HepG2 (cell line): ENCODE measurements around the gene CEBPB. TPM values are rescaled to one million over a fixed set of nuclear protein-coding genes. Genes with fewer than 3 reads are reported as not detected.
A peak's percentile ranks its signal among the peaks of the same experiment; 100 is the strongest.

Experiments used
- CHD2 ChIP-seq: IDR thresholded peaks from 2 replicates; pipeline ENCODE4 v1.6.1; 2011; ENCODE audit warnings: low read depth, low read length, improper control_type of control experiment
- GZF1 ChIP-seq: sonication (generic); formaldehyde crosslinking; IDR thresholded peaks from 2 replicates; pipeline ENCODE4 v1.5.1; 2020; ENCODE audit warnings: mild to moderate bottlenecking, missing genetic modification reagents
- HNRNPK ChIP-seq: fragments of 200-400 bp; formaldehyde crosslinking; IDR thresholded peaks from 2 replicates; pipeline ENCODE4 v1.6.1; 2018; ENCODE audit warnings: low read length, low read depth, moderate library complexity, mild to moderate bottlenecking; ENCODE audit not compliant: poor library complexity, severe bottlenecking
- PAF1 ChIP-seq: IDR thresholded peaks from 2 replicates; pipeline ENCODE4 v1.6.1; 2016; ENCODE audit warnings: missing genetic modification reagents, missing compliant biosample characterization
- PAX8 ChIP-seq: sonication (generic); formaldehyde crosslinking; IDR thresholded peaks from 2 replicates; pipeline ENCODE4 v1.8.0; 2022; ENCODE audit warnings: mild to moderate bottlenecking, missing genetic modification reagents, borderline replicate concordance
- PRDM4 ChIP-seq: sonication (generic); formaldehyde crosslinking; IDR thresholded peaks from 2 replicates; pipeline ENCODE4 v1.9.0; 2021; ENCODE audit warnings: missing genetic modification reagents, borderline replicate concordance
- SIN3B ChIP-seq: fragments of 150-350 bp; IDR thresholded peaks from 2 replicates; pipeline ENCODE4 v1.6.1; 2014; ENCODE audit warnings: low read length
- U2AF1 ChIP-seq: fragments of 200-400 bp; formaldehyde crosslinking; optimal IDR thresholded peaks from 2 replicates; pipeline ENCODE3; 2017; ENCODE audit warnings: mild to moderate bottlenecking, low read depth, low read length
- WIZ ChIP-seq: sonication (generic); formaldehyde crosslinking; IDR thresholded peaks from 2 replicates; pipeline ENCODE4 v1.5.1; 2020; ENCODE audit warnings: mild to moderate bottlenecking, missing genetic modification reagents
- ZMYM2 ChIP-seq: sonication (generic); formaldehyde crosslinking; IDR thresholded peaks from 2 replicates; pipeline ENCODE4 v1.8.0; 2022; ENCODE audit warnings: mild to moderate bottlenecking, missing genetic modification reagents
- ZNF275 ChIP-seq: sonication (generic); formaldehyde crosslinking; IDR thresholded peaks from 2 replicates; pipeline ENCODE4 v1.8.0; 2022; ENCODE audit warnings: missing genetic modification reagents, mild to moderate bottlenecking, inconsistent platforms, borderline replicate concordance
- ZNF331 ChIP-seq: sonication (generic); formaldehyde crosslinking; IDR thresholded peaks from 2 replicates; pipeline ENCODE4 v1.4.0; 2020; ENCODE audit warnings: missing genetic modification reagents
- ZNF546 ChIP-seq: sonication (generic); formaldehyde crosslinking; conservative IDR thresholded peaks from 2 replicates; pipeline ENCODE4 v1.8.1; 2023; ENCODE audit warnings: mild to moderate bottlenecking, missing genetic modification reagents
- ZNF574 ChIP-seq: sonication (generic); formaldehyde crosslinking; IDR thresholded peaks from 2 replicates; pipeline ENCODE4 v1.4.0; 2020; ENCODE audit warnings: missing genetic modification reagents
- ZNF704 ChIP-seq: sonication (generic); formaldehyde crosslinking; IDR thresholded peaks from 2 replicates; pipeline ENCODE4 v1.8.1; 2023; ENCODE audit warnings: mild to moderate bottlenecking, inconsistent platforms, moderate library complexity, missing genetic modification reagents, borderline replicate concordance
- polyA plus RNA-seq, 8 experiments: library from polyadenylated mRNA; depleted of rRNA in 3 of 8; stranded (reverse) in 7 of 8; unstranded in 1 of 8; fragments of >200 nt; fragmentation: Illumina TruSeq in 4 of 8; extraction: Trizol in 4 of 8; gene quantifications; 2 replicates each; pipeline versions ENCODE4 v1.2.1 to v1.2.3, GENCODE V29; 2011 to 2016; ENCODE audit warnings: low read depth in 4 of 8, missing spikeins in 1 of 8, mixed read lengths in 1 of 8; ENCODE audit not compliant: insufficient read depth in 1 of 8
- total RNA-seq, 5 experiments: library from RNA; depleted of rRNA; stranded (reverse); fragments of >200 nt; fragmentation: Illumina TruSeq; extraction: Trizol; gene quantifications; 2 replicates each; pipeline ENCODE4 v1.2.3, GENCODE V29; 2016; ENCODE audit warnings: low read depth in 1 of 5
- TF ChIP-seq, protein P1 (sequence below): sonication (generic); formaldehyde crosslinking; IDR thresholded peaks from 2 replicates; pipeline ENCODE4 v1.4.0; 2020; ENCODE audit warnings: missing genetic modification reagents, borderline replicate concordance
- TF ChIP-seq, protein P2 (sequence below): sonication (generic); formaldehyde crosslinking; IDR thresholded peaks from 2 replicates; pipeline ENCODE4 v1.4.0; 2020; ENCODE audit warnings: mild to moderate bottlenecking, missing genetic modification reagents

The CEBPB gene
- total and polyA plus RNA-seq, 2 of the 13 experiments (the other 11 are each of a cell fraction or from before 2014, with no cell fraction given) = 18.5 to 28.2 TPM

DNA sequence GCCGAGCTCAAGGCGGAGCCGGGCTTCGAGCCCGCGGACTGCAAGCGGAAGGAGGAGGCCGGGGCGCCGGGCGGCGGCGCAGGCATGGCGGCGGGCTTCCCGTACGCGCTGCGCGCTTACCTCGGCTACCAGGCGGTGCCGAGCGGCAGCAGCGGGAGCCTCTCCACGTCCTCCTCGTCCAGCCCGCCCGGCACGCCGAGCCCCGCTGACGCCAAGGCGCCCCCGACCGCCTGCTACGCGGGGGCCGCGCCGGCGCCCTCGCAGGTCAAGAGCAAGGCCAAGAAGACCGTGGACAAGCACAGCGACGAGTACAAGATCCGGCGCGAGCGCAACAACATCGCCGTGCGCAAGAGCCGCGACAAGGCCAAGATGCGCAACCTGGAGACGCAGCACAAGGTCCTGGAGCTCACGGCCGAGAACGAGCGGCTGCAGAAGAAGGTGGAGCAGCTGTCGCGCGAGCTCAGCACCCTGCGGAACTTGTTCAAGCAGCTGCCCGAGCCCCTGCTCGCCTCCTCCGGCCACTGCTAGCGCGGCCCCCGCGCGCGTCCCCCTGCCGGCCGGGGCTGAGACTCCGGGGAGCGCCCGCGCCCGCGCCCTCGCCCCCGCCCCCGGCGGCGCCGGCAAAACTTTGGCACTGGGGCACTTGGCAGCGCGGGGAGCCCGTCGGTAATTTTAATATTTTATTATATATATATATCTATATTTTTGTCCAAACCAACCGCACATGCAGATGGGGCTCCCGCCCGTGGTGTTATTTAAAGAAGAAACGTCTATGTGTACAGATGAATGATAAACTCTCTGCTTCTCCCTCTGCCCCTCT, 1.1 kb downstream of the CEBPB start (continued):
- TF ChIP-seq, protein P1, sequence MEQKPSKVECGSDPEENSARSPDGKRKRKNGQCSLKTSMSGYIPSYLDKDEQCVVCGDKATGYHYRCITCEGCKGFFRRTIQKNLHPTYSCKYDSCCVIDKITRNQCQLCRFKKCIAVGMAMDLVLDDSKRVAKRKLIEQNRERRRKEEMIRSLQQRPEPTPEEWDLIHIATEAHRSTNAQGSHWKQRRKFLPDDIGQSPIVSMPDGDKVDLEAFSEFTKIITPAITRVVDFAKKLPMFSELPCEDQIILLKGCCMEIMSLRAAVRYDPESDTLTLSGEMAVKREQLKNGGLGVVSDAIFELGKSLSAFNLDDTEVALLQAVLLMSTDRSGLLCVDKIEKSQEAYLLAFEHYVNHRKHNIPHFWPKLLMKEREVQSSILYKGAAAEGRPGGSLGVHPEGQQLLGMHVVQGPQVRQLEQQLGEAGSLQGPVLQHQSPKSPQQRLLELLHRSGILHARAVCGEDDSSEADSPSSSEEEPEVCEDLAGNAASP (CRISPR knock-in tag) = no peak
- TF ChIP-seq ZNF546 (CRISPR knock-in tag) = peak; percentile 85
- 0 out of 2 replicates have a peak, but pooled peaks have one; percentile 23 for TF ChIP-seq CHD2
- peak; percentile 49; the same call in 1 of the 2 replicates for TF ChIP-seq ZNF275 (CRISPR knock-in tag)
- TF ChIP-seq ZNF574 = peak; percentile 78; the same call in 1 of the 2 replicates
- no peak for TF ChIP-seq ZNF331 (CRISPR knock-in tag)
- TF ChIP-seq, protein P2, sequence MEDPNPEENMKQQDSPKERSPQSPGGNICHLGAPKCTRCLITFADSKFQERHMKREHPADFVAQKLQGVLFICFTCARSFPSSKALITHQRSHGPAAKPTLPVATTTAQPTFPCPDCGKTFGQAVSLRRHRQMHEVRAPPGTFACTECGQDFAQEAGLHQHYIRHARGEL (CRISPR knock-in tag) = no peak
- no peak for TF ChIP-seq GZF1 (CRISPR knock-in tag)
- peak; percentile 65 for TF ChIP-seq ZNF704 (CRISPR knock-in tag)
- TF ChIP-seq PRDM4 (CRISPR knock-in tag) = no peak
- TF ChIP-seq WIZ (CRISPR knock-in tag) = no peak
- TF ChIP-seq PAF1 (CRISPR knock-in tag) = peak; percentile 95
- TF ChIP-seq HNRNPK = no peak
- TF ChIP-seq PAX8 (CRISPR knock-in tag) = no peak
- TF ChIP-seq U2AF1 = no peak
- TF ChIP-seq SIN3B = no peak
- TF ChIP-seq ZMYM2 (CRISPR knock-in tag) = no peak
